Activated CD4-positive, CD25-positive, alpha-beta regulatory T cell treated with anti-CD3 and anti-CD28 coated beads, Interleukin-2, amount 50 U/mL, for 24 hours (primary cell): ENCODE results near the gene ARHGAP24.

Source experiments
- ATAC-seq, 2 donors: fragments of 150-1000 bp; cut with Tn5 transposase; one replicate each; pipeline ENCODE4 v1.10.0; 2021; ENCODE audit warnings: mild to moderate bottlenecking in 1 of 2, moderate library complexity in 1 of 2

The ARHGAP24 gene

DNA sequence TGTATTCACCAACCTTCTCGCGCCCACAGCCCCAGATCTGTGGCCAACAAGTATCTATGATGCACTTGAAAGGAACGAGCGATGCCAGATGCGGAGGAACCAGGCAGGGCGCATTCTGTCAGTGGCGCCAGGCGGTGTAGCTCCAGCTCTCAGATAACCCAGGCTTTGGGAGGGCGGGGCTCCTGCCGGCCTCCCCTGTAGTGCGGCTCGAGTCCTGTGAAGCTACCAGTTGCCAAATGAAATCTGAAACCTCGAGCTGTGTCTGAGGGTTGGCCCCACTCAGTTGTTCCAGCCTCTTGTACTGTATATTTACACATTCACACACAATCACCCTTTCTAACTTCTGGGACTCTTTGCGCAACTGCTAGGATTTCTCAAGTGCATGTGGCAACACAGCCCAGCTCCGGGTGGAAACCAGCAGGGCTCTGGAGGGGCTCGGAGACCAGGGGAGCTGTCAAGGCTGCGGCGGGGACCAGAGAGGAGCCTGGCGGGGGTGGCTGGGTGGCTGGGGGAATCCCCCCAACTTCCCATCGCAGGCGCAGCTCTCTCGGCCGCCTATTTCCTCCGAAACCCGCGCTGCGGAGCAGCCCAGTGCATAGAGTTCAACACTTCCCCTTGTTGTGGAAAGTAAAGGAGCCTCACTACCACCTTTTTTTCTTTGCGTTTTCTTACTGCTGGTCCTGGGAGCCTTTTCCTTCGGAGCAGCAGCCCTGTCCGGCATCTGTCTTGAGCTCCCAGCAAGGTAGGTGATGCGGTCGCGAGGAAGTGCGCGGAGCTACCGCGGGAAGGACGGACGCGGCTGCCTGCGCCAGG is at the start of gene ARHGAP24:
Gene ARHGAP24 (plus strand): TSS at position 333 of the 813 bp plus-strand sequence.
- ATAC-seq, result peak; percentile 56 to 68

DNA sequence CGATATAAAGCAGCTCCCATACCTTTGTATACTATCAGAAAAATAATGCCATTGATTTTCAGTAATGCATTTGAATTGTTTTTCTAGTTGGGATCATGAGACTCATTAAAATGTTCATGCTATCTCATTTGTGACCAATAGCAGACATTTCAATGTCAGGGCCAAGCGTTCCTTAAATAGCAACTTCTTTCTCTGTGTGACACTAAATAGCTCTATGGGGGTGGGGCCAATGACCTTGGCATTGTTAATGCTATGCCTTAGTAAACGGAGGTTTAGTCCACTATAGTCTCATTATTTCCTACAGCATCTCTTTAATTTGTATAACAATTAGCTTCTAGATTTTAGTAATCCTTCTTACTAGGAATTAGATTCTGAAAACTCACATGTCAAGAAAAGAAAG is 48.6 kb upstream of the ARHGAP24 start:
- no peak for ATAC-seq

DNA sequence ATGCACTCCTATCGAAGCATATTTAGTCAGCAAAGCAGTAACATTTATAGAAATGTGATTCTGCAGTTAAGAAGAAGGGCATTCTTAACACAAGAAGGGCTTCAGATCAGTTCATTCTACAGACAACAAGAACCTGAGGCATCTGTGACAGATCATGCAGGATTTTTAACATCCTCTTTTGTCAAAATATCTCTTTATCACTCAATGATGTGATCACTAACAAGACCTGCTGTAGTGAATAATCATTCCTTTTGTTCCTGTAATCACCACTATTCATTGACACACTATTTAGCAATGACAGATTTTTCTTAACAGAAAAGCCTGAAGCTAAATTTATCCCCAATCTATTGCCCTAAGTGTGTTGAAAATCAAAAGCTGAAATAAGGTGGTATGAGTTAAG is 47.8 kb upstream of the ARHGAP24 start:
- no peak for ATAC-seq

DNA sequence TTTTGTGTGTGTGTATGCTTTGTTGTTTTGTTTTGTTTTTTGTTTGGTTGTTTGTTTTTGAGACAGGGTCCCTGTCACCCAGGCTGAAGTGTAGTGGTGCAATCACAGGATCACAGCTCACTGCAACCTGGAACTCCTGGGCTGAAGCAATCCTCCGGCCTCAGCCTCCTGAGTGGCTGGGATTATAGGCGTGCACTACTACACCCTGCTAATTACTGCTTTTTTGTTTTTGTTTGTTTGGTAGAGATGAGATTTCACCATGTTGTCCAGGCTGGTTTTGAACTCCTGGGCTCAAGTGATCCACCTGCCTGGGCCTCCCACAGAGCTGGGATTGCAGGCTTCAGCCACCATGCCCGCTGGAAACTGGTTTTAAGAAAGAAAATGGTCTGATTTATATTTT is 44.7 kb upstream of the ARHGAP24 start:
- ATAC-seq, result no peak

DNA sequence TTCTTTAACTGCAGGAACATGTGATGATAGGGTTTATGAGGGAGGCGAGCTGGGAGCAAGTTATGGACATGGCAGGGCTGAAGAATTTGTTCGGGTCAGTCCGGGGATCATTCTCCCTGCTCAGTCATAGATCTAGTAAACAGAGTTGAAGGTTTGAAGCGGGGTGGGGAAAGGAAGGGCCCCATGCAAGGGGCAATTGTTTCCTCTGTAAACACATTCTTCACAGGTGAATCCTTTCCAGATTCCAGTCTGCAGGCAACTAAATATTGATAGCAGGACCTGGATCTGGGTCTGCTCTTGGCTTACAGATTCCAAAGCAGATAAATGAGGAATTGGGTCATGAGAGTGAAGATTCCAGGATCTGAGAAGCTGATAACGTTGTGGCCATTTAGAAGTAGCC is 44.3 kb upstream of the ARHGAP24 start:
- ATAC-seq, result no peak

DNA sequence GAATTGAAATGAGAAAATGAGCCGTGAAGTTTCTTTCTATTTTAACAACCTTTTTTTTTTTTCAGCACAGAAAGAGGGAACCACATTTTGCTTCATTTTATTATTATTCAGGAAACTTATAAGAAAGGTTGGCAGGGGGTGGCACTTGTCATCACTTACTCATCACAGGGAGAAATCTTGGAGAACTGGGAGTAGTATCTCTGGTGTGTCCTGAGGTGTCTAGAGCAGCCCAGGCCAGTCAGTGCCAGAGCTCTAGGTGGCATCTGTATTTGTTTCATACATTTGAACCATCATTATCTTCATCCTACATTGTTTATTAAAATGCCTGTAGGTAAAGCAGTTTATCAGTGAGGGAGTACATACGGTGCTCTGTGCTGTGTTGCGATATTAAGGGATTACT is 43.8 kb upstream of the ARHGAP24 start:
- ATAC-seq, result no peak

DNA sequence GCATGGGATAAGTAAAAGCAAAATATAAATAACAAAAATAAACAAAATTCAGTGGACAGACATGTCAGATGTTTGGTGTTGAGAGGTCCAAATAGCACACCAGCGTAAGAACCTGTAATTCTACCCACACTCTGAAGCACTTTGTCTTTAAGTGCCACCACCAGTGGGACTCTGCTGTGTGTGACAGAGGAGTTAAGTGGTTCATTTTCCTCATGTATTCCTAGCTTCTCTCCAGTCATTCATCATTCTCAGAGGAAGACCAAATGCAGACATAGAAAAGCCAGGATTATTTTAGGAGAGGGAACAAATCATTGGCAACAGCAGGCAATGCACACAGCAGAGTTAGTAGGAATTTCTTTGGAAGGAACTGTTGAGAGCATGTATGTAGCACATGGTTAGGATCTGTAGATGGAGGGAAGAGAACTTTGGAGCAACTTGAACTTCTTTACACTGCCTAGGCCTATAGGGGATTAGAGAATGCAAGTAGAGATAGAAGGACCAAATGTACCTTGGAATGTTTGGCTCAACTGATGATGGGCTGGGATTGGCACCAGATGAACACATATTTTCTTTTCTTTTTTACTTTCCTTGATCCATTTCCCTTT is 43.0 kb upstream of the ARHGAP24 start:
- ATAC-seq, result no peak

DNA sequence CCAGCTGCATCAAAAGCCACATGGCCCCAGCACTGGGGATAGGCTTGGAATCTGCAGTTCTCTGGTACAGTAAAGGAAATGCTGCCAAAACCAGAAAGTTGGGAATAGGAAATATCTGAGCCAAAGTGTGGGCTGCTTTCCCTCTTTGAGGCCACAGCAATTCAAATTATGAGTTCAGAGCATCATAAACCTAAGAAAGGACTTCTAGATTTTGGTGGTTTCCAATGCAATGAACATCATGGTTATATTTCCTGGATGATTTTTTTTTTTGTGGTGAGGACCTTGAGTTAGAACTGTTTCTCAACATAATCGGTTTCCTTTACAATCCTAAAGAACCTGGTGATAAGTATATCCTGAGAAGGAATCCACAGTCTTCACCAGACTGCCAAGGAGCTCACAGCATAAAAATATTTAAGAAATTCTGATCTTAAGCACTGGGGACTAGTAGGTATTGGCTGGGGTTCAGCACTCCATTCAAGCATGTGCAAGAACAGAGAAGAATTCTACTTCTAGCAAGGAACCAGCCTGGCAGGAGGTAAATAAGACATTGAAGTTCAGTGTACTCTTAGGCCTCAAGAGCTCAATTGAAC is 29.8 kb upstream of the ARHGAP24 start:
- no peak for ATAC-seq

DNA sequence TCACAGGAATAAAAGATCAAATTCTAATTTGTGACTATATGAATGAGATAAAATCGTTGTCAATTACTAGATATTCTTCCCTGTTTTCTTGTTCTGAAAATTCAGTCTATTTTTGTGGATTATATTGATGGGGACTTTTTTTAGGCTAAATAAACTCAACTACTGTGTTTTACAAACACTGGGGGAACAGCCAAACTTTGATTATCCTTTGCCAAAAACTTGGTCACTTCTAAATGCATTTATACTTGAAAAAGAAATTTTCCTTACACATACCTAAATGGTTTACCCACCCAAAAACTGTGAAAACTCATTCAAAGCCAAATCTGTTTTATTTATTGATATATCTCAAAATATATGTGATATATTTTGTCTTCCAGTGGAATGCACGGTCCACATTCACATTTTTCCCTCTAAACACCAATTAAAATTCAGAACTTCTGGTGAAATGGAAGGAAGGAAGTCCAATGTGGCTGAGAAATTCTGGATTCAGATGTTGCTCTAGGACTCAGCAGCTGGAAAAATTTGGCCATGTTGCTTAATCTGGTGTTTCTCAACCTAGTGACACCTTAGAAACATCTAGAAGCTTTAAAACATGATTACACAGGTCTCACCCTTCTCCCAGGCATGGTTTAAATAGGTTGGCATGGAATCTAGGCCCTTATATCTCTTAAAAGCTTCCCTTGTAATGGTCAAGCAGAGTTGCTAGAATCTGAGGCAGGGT is 28.6 kb upstream of the ARHGAP24 start:
- no peak for ATAC-seq

DNA sequence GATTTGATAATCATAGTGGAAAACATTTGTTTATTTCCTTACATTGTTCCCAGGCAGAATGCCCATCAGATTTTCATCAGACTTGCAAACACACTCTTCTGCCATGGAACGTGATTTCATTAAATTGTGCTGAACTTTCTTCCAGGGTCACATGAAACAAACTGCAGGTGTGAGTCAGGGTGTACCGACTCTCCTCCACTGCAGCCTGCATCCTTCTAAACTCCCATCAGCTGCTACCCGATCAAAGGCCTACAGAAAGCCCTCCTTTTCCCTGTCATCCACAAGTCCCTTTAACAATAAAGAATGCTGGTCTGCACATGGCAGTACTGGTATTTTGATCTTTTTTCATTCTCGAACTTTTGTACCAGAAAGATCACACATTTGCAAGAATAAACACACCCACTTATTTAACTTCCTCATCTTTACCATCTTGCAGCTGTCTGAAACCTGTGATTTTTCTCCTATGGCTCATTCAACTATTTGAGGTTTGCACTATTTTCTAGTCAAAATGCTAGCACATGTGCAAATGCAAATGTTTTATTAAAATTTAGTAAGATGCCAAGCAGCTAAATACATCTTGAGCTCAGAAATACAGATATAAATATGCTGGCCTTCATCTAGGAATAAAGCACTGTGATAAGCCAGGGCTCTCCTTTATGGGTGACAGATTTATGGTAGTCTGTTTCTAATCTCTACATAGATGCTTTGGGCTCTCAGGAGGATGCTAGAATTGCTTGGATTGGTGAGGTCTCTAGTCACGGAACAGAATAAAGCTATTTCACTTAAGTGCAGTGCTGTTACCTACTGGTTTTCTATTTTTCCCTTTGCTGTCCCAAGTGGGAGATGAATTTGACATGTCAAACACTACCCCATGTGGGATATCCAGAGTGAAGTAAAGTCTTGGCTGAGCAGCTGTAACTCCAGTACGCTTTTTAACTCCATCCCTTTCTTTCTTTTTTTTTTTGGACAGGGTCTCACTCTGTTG is 25.8 kb upstream of the ARHGAP24 start:
- no peak for ATAC-seq

DNA sequence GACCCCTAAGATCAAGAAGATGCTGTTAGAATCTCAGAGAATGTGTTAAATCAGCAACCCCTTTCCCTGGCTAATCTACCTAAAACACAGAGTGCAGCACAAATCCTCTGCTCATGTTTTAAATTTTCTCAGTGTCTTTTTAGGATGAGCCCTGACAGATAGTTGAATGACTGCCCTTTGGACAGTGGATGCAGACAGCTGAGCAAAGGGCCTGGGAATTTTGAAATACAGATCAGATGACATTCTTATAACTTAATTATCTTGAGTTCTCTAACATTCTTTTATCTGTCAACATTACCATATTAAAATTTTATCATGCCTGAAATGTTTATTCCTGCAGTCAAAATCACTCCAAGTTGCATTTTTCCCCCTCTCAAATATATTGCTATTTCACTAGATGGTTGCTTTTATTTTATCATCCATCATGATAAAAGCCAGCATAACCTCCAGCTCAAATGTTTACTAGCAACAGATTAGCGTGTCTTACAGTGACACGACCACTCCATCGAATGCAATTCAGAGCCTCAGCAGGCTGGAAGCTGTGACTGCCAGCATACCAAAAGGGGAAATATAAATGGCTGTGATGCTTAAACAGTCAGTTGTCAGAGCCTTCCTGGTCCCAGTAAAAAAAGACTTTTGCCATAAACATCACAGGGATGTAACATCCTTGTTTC is 22.8 kb upstream of the ARHGAP24 start:
- no peak for ATAC-seq

DNA sequence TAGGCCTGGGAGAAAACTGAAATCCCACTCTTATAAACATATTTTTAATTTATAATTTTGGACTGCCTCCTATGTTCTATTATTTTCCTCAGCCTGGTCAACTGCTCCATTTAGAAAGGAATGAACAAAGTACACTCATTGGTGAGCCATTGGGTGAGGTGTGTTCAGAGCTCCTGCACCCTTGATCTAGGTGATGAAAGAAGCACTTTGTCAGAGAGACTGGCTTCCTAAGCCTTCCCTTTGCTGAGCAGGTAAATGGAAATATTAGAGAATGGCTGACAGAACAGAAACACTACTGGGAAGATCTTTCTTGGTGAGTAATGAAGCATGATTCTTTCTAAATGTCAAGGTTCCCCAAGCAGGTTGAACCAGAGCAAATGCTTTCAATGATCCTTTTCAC is 19.0 kb upstream of the ARHGAP24 start:
- ATAC-seq, result no peak

DNA sequence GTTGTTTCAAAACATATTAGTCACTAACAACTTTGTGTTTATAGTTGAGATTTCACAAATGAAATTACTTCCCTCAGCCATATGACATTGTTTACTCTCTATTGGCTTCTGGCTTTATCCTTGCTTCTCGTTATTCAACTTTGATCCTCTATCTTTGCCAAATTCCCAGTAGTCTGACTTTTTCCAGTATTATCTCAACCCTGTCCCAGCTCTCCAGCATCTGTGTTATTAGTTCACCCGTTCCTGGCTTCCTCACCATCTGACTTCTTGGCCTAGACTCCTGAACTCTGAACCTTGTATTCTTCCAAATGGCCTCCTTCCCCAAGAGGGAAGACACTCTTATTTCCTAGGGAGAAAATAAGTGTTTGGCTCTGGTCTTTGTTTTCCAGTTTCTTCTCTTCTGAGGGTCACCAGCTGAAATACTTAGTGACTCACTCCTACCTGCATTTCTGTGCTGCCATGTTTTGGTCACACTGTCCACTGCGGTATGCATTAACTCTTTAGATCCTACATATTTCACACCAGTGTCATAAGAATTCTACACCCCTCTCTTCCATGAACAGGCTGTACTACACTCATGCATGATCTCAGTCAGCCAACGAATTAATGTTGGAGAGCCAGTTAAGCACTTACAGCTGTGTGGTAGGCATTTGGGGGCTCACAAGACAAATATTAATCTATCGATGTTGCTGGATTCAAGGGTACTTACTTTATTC is 17.0 kb upstream of the ARHGAP24 start:
- no peak for ATAC-seq

DNA sequence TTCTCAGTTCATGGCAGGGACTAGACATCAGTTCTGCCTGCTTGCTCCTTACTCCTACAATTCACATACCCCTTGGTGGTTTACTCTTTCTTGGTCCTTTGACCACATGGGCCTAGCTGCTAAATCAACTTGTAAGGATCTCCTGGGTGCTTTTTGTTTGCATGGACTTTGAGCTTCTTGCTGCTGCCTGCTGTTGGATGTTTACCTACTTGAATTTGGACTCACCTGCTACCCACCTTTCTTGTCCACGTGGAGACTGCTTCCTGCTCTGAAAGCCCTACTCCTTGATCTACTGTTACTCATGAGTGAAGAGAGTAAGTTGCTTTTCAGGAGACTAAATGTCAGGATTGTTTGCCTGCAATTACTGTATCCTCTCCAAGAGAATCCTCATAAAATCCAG is 15.2 kb upstream of the ARHGAP24 start:
- ATAC-seq, result no peak

DNA sequence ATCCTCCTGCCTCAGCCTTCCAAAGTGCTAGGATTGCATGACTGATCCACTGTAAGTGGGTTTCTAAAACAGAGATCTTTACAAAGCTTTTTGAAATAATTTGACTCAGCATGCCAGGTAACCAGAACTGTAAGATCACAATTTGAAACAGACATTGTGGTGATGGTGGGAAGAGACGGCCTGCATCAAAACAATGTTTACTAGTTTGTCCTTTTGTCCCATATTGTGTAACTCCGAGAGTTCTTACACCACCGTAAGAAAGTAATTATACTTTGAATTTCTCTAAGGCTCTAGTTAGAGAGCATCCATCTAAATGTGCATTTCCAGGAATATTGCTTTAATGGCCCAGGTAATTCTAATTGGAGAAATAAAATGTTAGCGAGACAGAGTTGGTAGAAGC is 594 bp upstream of the ARHGAP24 start:
- no peak for ATAC-seq

DNA sequence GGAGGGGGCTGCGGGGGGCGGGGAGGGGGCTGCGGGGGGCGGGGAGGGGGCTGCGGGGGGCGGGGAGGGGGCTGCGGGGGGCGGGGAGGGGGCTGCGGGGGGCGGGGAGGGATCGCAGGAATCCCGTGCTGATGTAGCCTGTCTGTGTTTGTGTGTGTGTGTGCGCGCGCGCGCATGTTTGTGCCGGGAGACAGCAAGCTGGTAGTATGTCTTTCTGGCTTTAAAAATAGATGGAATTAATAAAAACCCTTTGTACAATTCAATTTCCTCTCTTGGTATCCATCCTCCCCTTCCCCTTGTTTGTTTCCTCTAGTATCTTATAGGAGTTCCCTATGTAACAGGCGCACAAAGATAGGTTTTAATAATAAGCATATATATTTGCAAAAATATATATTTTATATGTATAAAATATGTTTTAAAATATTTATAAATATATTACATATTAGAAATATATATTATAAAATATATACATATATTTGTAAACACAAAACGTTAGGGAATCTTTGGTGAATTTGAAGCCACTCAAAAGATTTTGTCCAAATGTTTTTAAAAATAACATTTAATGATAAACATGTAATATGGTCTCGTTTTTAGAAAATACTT is 782 bp downstream of the ARHGAP24 start:
- no peak for ATAC-seq

DNA sequence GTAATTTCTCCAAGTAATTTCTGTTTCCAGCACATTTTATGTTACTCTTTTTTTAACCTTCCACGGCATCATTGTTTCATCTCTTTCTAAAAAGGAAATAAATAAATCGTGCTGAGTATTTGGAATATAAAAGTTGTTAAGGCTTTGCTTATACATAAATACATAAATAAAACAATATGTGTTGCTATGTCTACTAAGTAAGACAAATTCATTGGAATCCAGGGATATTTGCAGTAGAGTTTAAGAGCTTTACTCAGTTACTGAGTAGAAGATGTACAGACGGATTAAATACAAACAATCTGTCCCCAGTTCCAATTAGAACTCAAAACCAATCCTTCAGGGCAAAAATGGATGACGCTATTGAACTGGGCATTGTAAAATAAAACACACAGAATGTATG is 1.4 kb downstream of the ARHGAP24 start:
- ATAC-seq, result no peak

DNA sequence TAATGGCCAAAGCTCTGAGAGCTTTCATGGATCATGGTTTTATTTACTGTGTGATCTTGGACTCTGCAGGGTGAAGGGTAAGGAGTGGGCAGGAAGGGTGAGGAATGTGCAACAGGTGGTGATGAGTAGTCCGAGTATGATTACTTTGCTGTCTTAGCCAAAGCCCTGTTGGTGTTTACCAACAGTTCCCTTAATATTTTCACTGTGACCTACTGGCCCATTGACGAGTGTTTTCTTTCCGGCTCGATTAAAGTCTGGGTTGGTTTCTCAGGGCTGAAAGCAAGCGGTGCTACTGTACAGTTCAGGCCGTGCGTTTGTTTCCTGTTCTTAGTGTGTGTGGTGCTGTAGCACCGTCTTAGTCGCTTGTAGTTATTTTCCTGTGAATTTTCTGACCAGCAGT is 2.6 kb downstream of the ARHGAP24 start:
- ATAC-seq, result peak in 1 of 2 donors; percentile 23

DNA sequence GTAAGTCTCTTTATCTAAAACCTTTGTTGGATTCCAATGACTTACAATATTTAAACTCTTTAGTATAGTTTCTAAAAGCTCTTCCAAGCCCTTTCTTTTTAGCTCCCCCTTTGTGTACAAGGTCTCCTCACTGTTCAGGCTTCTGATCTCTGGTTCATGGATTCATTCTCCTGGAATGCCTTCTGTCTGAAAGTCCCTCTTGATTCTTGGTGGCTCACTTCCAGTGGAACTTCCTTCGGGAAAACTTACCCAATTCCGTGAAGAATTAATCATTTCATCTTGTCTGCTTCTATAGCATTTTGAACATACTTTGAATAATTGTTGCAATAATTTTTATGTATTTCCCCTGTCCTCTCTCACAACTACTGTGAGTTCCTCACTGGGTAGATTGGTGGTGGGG is 3.6 kb downstream of the ARHGAP24 start:
- no peak for ATAC-seq

DNA sequence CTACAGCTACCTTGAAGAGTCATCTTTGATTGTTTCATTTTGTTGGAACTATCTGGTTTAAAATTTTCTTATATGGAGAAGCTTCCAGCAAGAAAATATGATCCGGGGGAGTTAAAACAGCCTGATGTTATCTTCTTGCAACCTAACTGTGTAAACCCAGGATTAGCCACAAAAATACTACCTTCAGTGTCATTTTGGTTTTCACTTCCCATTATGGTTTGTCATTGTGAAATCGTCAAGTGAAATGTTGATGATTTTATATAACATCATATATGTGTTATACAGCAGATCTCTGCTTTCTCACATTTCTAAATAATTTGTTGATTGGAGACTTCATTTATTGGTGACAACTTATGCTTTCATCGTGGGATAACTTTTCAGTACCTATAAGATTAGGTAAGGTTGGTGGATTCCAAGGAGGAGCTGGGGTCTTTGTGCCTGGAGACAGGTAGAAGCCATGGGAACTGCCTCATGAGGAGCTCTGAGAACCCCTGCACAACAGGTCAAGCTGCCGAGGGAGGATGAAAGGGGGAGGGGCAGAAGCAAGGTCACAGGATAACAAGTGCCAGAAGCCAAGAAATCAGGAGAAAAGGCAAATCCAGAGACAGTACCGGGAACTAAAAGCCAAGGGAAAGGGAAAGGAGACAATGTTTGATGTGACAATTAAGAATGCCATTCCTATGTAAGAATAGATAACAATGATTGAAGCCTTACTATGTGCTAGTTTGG is 7.2 kb downstream of the ARHGAP24 start:
- no peak for ATAC-seq
